GM12878 (cell line): ENCODE data around the gene UNK. TPM values are rescaled to one million over a fixed set of nuclear protein-coding genes. Genes with fewer than 3 reads are reported as not detected.

Source experiments
- ATAC-seq: fragments of 200-7000 bp; cut with Tn5 transposase; 3 replicates; pipeline ENCODE4 v1.9.1; 2020; ENCODE audit warnings: mild to moderate bottlenecking, moderate library complexity
- BruUV-seq: library from RNA; stranded (reverse); fragments of 400-500 nt; replicated peaks from 2 replicates; lab custom pipeline; 2021; lab: Mats Ljungman, UMichigan
- CTCF ChIA-PET: fragments of 300-600 bp; sonication (Branson Sonifier 250); formaldehyde crosslinking; extraction: SDS; loops from one replicate; lab custom pipeline; 2021; ENCODE audit warnings: inconsistent platforms; lab: Yijun Ruan, JAX
- POLR2A ChIA-PET: fragments of 350-600 bp; formaldehyde crosslinking; extraction: SDS; loops from one replicate; lab custom pipeline; 2021; ENCODE audit warnings: inconsistent platforms; lab: Charles Lee
- RAD21 ChIA-PET: fragments of 300-600 bp; sonication (Branson Sonifier 250); formaldehyde crosslinking; loops from one replicate; lab custom pipeline; 2023; ENCODE audit warnings: antibody characterized with exemption; ENCODE audit not compliant: unreplicated experiment; lab: Charles Lee
- SMC1A ChIA-PET: fragments of 300-600 bp; sonication (Branson Sonifier 250); formaldehyde crosslinking; loops from one replicate; lab custom pipeline; 2023; ENCODE audit not compliant: unreplicated experiment, uncharacterized antibody; lab: Charles Lee
- DNase-seq: peaks from one replicate; pipeline ENCODE4 v3.0.0-alpha.2; 2011; ENCODE audit warnings: low read depth, low spot score
- FAIRE-seq: peaks from 3 replicates; lab custom pipeline; 2011; peaks lifted over from hg19 to GRCh38; lab: Jason Lieb, UNC
- H2AFZ ChIP-seq: 2 replicates; pipeline ENCODE4 v1.6.0; 2011; ENCODE audit warnings: low read depth, low read length, control low read depth; ENCODE audit not compliant: control insufficient read depth
- H3K27ac ChIP-seq: 2 replicates; pipeline ENCODE4 v1.5.1; 2011; ENCODE audit warnings: control low read depth; ENCODE audit not compliant: control insufficient read depth, insufficient read depth
- H3K27me3 ChIP-seq, 2 experiments: replicated peaks in 1 of 2; 2 replicates each; pipeline versions ENCODE4 v1.6.0 to v1.6.1; 2011; ENCODE audit warnings: low read length in 1 of 2; ENCODE audit not compliant: control insufficient read depth in 2 of 2, insufficient read depth in 2 of 2
- H3K36me3 ChIP-seq, 2 experiments: 2 replicates each; pipeline ENCODE4 v1.5.1; 2011; ENCODE audit warnings: low read length in 1 of 2; ENCODE audit not compliant: control insufficient read depth in 2 of 2, insufficient read depth in 2 of 2
- H3K4me1 ChIP-seq: 2 replicates; pipeline ENCODE4 v1.6.1; 2011; ENCODE audit warnings: mild to moderate bottlenecking, low read length, moderate library complexity, mixed read lengths; ENCODE audit not compliant: control insufficient read depth, insufficient read depth
- H3K4me2 ChIP-seq: 2 replicates; pipeline ENCODE4 v1.6.0; 2011; ENCODE audit warnings: control low read depth; ENCODE audit not compliant: control insufficient read depth, insufficient read depth
- H3K4me3 ChIP-seq: fragments of 200-600 bp; sonication (generic); 2 replicates; pipeline ENCODE4 v1.5.1; 2016
- H3K79me2 ChIP-seq: 2 replicates; pipeline ENCODE4 v1.6.0; 2011; ENCODE audit warnings: low read length; ENCODE audit not compliant: control insufficient read depth, insufficient read depth
- H3K9ac ChIP-seq: 2 replicates; pipeline ENCODE4 v1.8.0; 2011; ENCODE audit warnings: low read length, control low read depth, mixed read lengths; ENCODE audit not compliant: control insufficient read depth, insufficient read depth
- H3K9me3 ChIP-seq: replicated peaks from 3 replicates; pipeline ENCODE4 v1.5.1; 2011; ENCODE audit warnings: mild to moderate bottlenecking, low read length; ENCODE audit not compliant: control insufficient read depth, insufficient read depth
- H4K20me1 ChIP-seq: 2 replicates; pipeline ENCODE4 v1.6.0; 2011; ENCODE audit not compliant: control insufficient read depth, insufficient read depth
- CHD1 ChIP-seq: IDR thresholded peaks from 2 replicates; pipeline ENCODE4 v1.6.1; 2012; ENCODE audit warnings: low read depth, low read length, improper control_type of control experiment
- E2F4 ChIP-seq: IDR thresholded peaks from 2 replicates; pipeline ENCODE4 v1.6.1; 2012; ENCODE audit warnings: low read depth, low read length, improper control_type of control experiment
- IKZF1 ChIP-seq: fragments of 450-650 bp; conservative IDR thresholded peaks from 2 replicates; pipeline ENCODE4 v1.6.1; 2017; ENCODE audit warnings: antibody characterized with exemption, mild to moderate bottlenecking
- IRF3 ChIP-seq: fragments of 450-650 bp; IDR thresholded peaks from 2 replicates; pipeline ENCODE4 v1.6.1; 2014; ENCODE audit warnings: mild to moderate bottlenecking
- NFXL1 ChIP-seq: fragments of 450-650 bp; IDR thresholded peaks from 2 replicates; pipeline ENCODE4 v1.6.1; 2017; ENCODE audit warnings: antibody characterized with exemption, mild to moderate bottlenecking, borderline replicate concordance
- RBBP5 ChIP-seq: fragments of 200-600 bp; sonication (generic); conservative IDR thresholded peaks from 2 replicates; pipeline ENCODE4 v1.6.1; 2016
- RCOR1 ChIP-seq: conservative IDR thresholded peaks from 2 replicates; pipeline ENCODE4 v1.6.1; 2012; ENCODE audit warnings: low read depth, low read length, improper control_type of control experiment
- SMAD5 ChIP-seq: IDR thresholded peaks from 2 replicates; pipeline ENCODE4 v1.6.1; 2016; ENCODE audit warnings: antibody characterized with exemption, low read depth
- SPI1 ChIP-seq: IDR thresholded peaks from 2 replicates; pipeline ENCODE4 v1.6.1; 2011; ENCODE audit warnings: low read depth, mild to moderate bottlenecking, low read length, moderate library complexity, borderline replicate concordance; ENCODE audit not compliant: insufficient read depth
- TCF7 ChIP-seq: IDR thresholded peaks from 2 replicates; pipeline ENCODE4 v1.6.1; 2014; ENCODE audit warnings: antibody characterized with exemption, borderline replicate concordance
- WGBS: methylation state at CpG from one replicate; pipeline ENCODE4 v1.1.6; 2016; ENCODE audit warnings: low lambda C conversion rate; ENCODE audit not compliant: insufficient replicate concordance, insufficient coverage; ENCODE audit errors: missing lambda C conversion rate; 5-methylcytosine and 5-hydroxymethylcytosine counted together
- in situ Hi-C: fragments of 300-500 bp; cut with MboI; formaldehyde crosslinking; loops from 9 replicates; pipeline ENCODE4 v1.14.3; 2018; ENCODE audit warnings: mixed read lengths
- intact Hi-C: fragments of 100-400 bp; cut with micrococcal nuclease; formaldehyde crosslinking; loops from one replicate; pipeline ENCODE4 v1.14.2; 2022; ENCODE audit not compliant: unreplicated experiment
- polyA plus RNA-seq, 11 experiments: library from polyadenylated mRNA; depleted of rRNA in 4 of 11; unstranded in 6 of 11; stranded (reverse) in 5 of 11; fragments of >200 nt; fragmentation: Nextera tagmentation in 4 of 11; fragmentation: Illumina TruSeq in 1 of 11; extraction: Ambion mirVana in 4 of 11; extraction: Trizol in 1 of 11; gene quantifications; 1 replicate in 1 of 11; 2 replicates in 10 of 11; pipeline versions ENCODE4 v1.2.1 to v1.2.3, GENCODE V29; 2011 to 2016; ENCODE audit warnings: inconsistent platforms in 2 of 11, missing spikeins in 2 of 11, low read depth in 1 of 11
- total RNA-seq, 4 experiments: library from RNA; depleted of rRNA in 3 of 4; stranded (reverse); fragments of >200 nt in 3 of 4; fragmentation: Illumina TruSeq in 1 of 4; extraction: Trizol in 1 of 4; gene quantifications; 2 replicates each; pipeline versions ENCODE4 v1.2.1 to v1.2.3, GENCODE V29; 2013 to 2021
- TF ChIP-seq, protein P1 (sequence below): fragments of 450-650 bp; IDR thresholded peaks from 2 replicates; pipeline ENCODE4 v1.6.1; 2017; ENCODE audit warnings: mild to moderate bottlenecking
- TF ChIP-seq, protein P2 (sequence below): IDR thresholded peaks from 2 replicates; pipeline ENCODE4 v1.6.1; 2011; ENCODE audit warnings: low read depth, low read length, improper control_type of control experiment, borderline replicate concordance
- TF ChIP-seq, protein P3 (sequence below): IDR thresholded peaks from 2 replicates; pipeline ENCODE4 v1.6.1; 2011; ENCODE audit warnings: low read depth, mild to moderate bottlenecking, low read length, moderate library complexity, borderline replicate concordance; ENCODE audit errors: extremely low read depth
- TF ChIP-seq, protein P4 (sequence below): fragments of 450-650 bp; formaldehyde crosslinking; IDR thresholded peaks from 2 replicates; pipeline ENCODE4 v1.4.0; 2022; ENCODE audit warnings: mild to moderate bottlenecking, moderate library complexity

Gene UNK
- total and polyA plus RNA-seq, 10 of the 15 experiments (the other 5 are each of a cell fraction or from before 2014, with no cell fraction given), result 8.9 to 34.5 (median 27.3) TPM

DNA sequence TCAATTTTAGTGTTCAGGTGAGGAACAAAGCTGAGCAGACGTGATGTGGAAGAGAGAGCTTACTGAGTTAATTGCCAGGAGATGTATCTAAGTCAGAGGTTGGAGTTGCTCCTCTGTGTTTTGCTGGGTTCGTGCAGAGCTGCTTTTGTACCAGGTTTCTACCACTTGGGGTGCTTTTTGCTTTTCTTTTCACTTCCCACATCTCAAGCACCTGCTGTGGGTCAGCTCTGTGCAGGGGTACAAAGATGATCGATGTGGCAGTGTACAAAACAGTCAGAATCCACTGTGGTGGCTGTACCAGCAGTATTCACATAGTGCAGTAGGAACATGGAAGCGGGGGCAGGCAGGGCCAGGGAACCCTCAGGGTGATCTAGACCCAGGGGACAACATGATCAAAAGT is 14.8 kb downstream of the UNK start:
- intact Hi-C loops (no loop called here), in situ Hi-C loops (no loop called here)
- 78% methylated on average over 4 of the region's 4 CpGs for WGBS
- Histone ChIP-seq H3K27ac (no peak overlapping the region), H3K4me1 (no peaks in the 10 kb centered on the region; the same call in 1 of the 2 replicates), H3K79me2 (peaks cover 5% of the 10 kb centered on the region), H3K4me2 (no peak overlapping the region), H2AFZ (no peak overlapping the region), H3K9me3 (no peaks in the 10 kb centered on the region), H3K4me3 (no peak overlapping the region), H4K20me1 (no peaks in the 10 kb centered on the region), H3K9ac (no peak overlapping the region), H3K36me3 (peaks cover 3 to 9% of the 10 kb centered on the region in 2 experiments), H3K27me3 (no peaks in the 10 kb centered on the region)
- POLR2A ChIA-PET, result interaction anchor here (0.6 to 1.2 kb wide), 4 partner anchors 18 to 46 kb away, joined by 3 to 4 read pairs (median 4); no protein-coding TSS in a partner anchor
- CTCF ChIA-PET, result interaction anchor here (0.9 to 1.4 kb wide), 6 partner anchors 27 to 97 kb away, joined by 3 to 6 read pairs (median 4); partner anchors contain the start of gene GALK1
- FAIRE-seq, result no peak
- peak; percentile 66 for ATAC-seq
- BruUV-seq, result no TSS peak
- no peak for DNase-seq
- RAD21 ChIA-PET, result interaction anchor here (1.0 kb wide), 1 partner anchor 14 kb away, joined by 5 read pairs; no protein-coding TSS in a partner anchor
- SMC1A ChIA-PET, result interaction anchor here (0.6 to 1.3 kb wide), 3 partner anchors 10 to 22 kb away, joined by 3 read pairs; no protein-coding TSS in a partner anchor
- no peak for TF ChIP-seq E2F4
- TF ChIP-seq, protein P1, sequence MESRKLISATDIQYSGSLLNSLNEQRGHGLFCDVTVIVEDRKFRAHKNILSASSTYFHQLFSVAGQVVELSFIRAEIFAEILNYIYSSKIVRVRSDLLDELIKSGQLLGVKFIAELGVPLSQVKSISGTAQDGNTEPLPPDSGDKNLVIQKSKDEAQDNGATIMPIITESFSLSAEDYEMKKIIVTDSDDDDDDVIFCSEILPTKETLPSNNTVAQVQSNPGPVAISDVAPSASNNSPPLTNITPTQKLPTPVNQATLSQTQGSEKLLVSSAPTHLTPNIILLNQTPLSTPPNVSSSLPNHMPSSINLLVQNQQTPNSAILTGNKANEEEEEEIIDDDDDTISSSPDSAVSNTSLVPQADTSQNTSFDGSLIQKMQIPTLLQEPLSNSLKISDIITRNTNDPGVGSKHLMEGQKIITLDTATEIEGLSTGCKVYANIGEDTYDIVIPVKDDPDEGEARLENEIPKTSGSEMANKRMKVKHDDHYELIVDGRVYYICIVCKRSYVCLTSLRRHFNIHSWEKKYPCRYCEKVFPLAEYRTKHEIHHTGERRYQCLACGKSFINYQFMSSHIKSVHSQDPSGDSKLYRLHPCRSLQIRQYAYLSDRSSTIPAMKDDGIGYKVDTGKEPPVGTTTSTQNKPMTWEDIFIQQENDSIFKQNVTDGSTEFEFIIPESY, result no peak
- no peak for TF ChIP-seq NFXL1
- no peak for TF ChIP-seq SMAD5
- peak; percentile 26; the same call in 1 of the 2 replicates for TF ChIP-seq SPI1
- TF ChIP-seq, protein P2, sequence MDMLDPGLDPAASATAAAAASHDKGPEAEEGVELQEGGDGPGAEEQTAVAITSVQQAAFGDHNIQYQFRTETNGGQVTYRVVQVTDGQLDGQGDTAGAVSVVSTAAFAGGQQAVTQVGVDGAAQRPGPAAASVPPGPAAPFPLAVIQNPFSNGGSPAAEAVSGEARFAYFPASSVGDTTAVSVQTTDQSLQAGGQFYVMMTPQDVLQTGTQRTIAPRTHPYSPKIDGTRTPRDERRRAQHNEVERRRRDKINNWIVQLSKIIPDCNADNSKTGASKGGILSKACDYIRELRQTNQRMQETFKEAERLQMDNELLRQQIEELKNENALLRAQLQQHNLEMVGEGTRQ, result no peak
- TF ChIP-seq CHD1, result no peak
- TF ChIP-seq, protein P3, sequence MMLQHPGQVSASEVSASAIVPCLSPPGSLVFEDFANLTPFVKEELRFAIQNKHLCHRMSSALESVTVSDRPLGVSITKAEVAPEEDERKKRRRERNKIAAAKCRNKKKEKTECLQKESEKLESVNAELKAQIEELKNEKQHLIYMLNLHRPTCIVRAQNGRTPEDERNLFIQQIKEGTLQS, result no peak
- TF ChIP-seq RBBP5, result no peak
- no peak for TF ChIP-seq TCF7
- TF ChIP-seq IRF3, result no peak
- TF ChIP-seq RCOR1, result no peak
- TF ChIP-seq IKZF1, result no peak
- TF ChIP-seq, protein P4, sequence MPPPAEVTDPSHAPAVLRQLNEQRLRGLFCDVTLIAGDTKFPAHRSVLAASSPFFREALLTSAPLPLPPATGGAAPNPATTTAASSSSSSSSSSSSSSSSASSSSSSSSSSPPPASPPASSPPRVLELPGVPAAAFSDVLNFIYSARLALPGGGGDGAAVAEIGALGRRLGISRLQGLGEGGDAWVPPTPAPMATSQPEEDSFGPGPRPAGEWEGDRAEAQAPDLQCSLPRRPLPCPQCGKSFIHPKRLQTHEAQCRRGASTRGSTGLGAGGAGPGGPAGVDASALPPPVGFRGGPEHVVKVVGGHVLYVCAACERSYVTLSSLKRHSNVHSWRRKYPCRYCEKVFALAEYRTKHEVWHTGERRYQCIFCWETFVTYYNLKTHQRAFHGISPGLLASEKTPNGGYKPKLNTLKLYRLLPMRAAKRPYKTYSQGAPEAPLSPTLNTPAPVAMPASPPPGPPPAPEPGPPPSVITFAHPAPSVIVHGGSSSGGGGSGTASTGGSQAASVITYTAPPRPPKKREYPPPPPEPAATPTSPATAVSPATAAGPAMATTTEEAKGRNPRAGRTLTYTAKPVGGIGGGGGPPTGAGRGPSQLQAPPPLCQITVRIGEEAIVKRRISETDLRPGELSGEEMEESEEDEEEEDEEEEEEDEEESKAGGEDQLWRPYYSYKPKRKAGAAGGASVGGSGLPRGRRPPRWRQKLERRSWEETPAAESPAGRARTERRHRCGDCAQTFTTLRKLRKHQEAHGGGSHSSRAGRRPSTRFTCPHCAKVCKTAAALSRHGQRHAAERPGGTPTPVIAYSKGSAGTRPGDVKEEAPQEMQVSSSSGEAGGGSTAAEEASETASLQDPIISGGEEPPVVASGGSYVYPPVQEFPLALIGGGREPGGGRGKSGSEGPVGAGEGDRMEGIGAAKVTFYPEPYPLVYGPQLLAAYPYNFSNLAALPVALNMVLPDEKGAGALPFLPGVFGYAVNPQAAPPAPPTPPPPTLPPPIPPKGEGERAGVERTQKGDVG, result no peak
